Memory B cell (primary cell): ENCODE data around the gene PYDC1.
"Not testable (repeated sequence)": the region's sequence is repeated elsewhere in the genome, so short reads cannot be mapped to it uniquely, and the experiment has no call there.

Experiments
- ATAC-seq: fragments of 150-1000 bp; cut with Tn5 transposase; 2 replicates; pipeline ENCODE4 v1.10.0; 2021; ENCODE audit warnings: low read depth, mild to moderate bottlenecking, moderate library complexity
- DNase-seq, 2 donors: peaks; one replicate each; pipeline ENCODE4 v3.0.0; 2022; ENCODE audit warnings: low spot score in 2 of 2
- H3K27ac Mint-ChIP-seq: one replicate; pipeline ENCODE4 v1.8.0; 2022; ENCODE audit warnings: mild to moderate bottlenecking, moderate library complexity, mixed read lengths
- H3K27me3 Mint-ChIP-seq: one replicate; pipeline ENCODE4 v1.8.0; 2022; ENCODE audit warnings: mixed read lengths
- H3K36me3 Mint-ChIP-seq: one replicate; pipeline ENCODE4 v1.8.0; 2022; ENCODE audit warnings: mild to moderate bottlenecking, mixed read lengths
- H3K4me1 Mint-ChIP-seq: one replicate; pipeline ENCODE4 v1.8.0; 2022; ENCODE audit warnings: mixed read lengths
- H3K4me3 Mint-ChIP-seq: one replicate; pipeline ENCODE4 v1.8.0; 2022; ENCODE audit warnings: mild to moderate bottlenecking, moderate library complexity, mixed read lengths
- H3K9me3 Mint-ChIP-seq: one replicate; pipeline ENCODE4 v1.8.0; 2022; ENCODE audit warnings: mixed read lengths

PYDC1 gene

GRCh38 chr16:31196324-31197088 is 20.4 kb downstream of the PYDC1 start:
- ATAC-seq (no peak), DNase-seq (no peak)
- no peaks in the 10 kb centered on the region for H3K9me3 Mint-ChIP-seq
- no peak overlapping the region for H3K4me3 Mint-ChIP-seq
- peaks cover 40% of the 10 kb centered on the region for H3K4me1 Mint-ChIP-seq
- peaks cover 22% of the 10 kb centered on the region for H3K36me3 Mint-ChIP-seq
- peak overlapping the region; percentile 35 for H3K27ac Mint-ChIP-seq
- H3K27me3 Mint-ChIP-seq, result no peaks in the 10 kb centered on the region

GRCh38 chr16:31195861-31196260 is 21.1 kb downstream of the PYDC1 start:
- peaks cover 37% of the 10 kb centered on the region for H3K4me1 Mint-ChIP-seq
- H3K27ac Mint-ChIP-seq, result peak overlapping the region; percentile 35
- DNase-seq, H3K9me3 Mint-ChIP-seq, H3K27me3 Mint-ChIP-seq, ATAC-seq, H3K4me3 Mint-ChIP-seq: not testable (repeated sequence)
- peaks cover 24% of the 10 kb centered on the region for H3K36me3 Mint-ChIP-seq

GRCh38 chr16:31194898-31195297 is 22.0 kb downstream of the PYDC1 start:
- Mint-ChIP-seq H3K27me3 (no peaks in the 10 kb centered on the region), H3K27ac (no peak overlapping the region), H3K4me1 (peaks cover 41% of the 10 kb centered on the region), H3K4me3 (no peak overlapping the region), H3K9me3 (no peaks in the 10 kb centered on the region), H3K36me3 (peaks cover 32% of the 10 kb centered on the region)
- ATAC-seq (no peak), DNase-seq (no peak)

GRCh38 chr16:31193874-31194273 is 23.1 kb downstream of the PYDC1 start:
- ATAC-seq (no peak), DNase-seq (no peak)
- Mint-ChIP-seq H3K4me1 (peaks cover 36% of the 10 kb centered on the region), H3K27me3 (no peaks in the 10 kb centered on the region), H3K4me3 (no peak overlapping the region), H3K36me3 (peaks cover 38% of the 10 kb centered on the region), H3K27ac (no peak overlapping the region), H3K9me3 (no peaks in the 10 kb centered on the region)

GRCh38 chr16:31192856-31193642 is 23.9 kb downstream of the PYDC1 start:
- DNase-seq (no peak), ATAC-seq (no peak)
- H3K36me3 Mint-ChIP-seq, result peaks cover 44% of the 10 kb centered on the region
- no peak overlapping the region for H3K27ac Mint-ChIP-seq
- H3K4me3 Mint-ChIP-seq, result no peak overlapping the region
- peaks cover 32% of the 10 kb centered on the region for H3K4me1 Mint-ChIP-seq
- no peaks in the 10 kb centered on the region for H3K27me3 Mint-ChIP-seq
- H3K9me3 Mint-ChIP-seq, result no peaks in the 10 kb centered on the region

- no peaks in the 10 kb centered on the region for H3K9me3 Mint-ChIP-seq
- H3K4me3 Mint-ChIP-seq, result no peak overlapping the region
- peak; percentile 27 for ATAC-seq
- peaks cover 50% of the 10 kb centered on the region for H3K36me3 Mint-ChIP-seq
- H3K27me3 Mint-ChIP-seq, result no peaks in the 10 kb centered on the region
- peak overlapping the region; percentile 69 for H3K27ac Mint-ChIP-seq
- no peak for DNase-seq
- peaks cover 37% of the 10 kb centered on the region for H3K4me1 Mint-ChIP-seq
Observed at GRCh38 chr16:31191697-31192428, 25.1 kb downstream of the PYDC1 start.

- peaks cover 57% of the 10 kb centered on the region for H3K36me3 Mint-ChIP-seq
- ATAC-seq (no peak), DNase-seq (no peak)
- H3K9me3 Mint-ChIP-seq, result no peaks in the 10 kb centered on the region
- H3K27ac Mint-ChIP-seq, result peak overlapping the region; percentile 71
- peaks cover 39% of the 10 kb centered on the region for H3K4me1 Mint-ChIP-seq
- H3K27me3 Mint-ChIP-seq, result no peaks in the 10 kb centered on the region
- H3K4me3 Mint-ChIP-seq, result no peak overlapping the region
Observed at GRCh38 chr16:31190818-31191444, 26.0 kb downstream of the PYDC1 start.

- Mint-ChIP-seq H3K4me3 (no peak overlapping the region), H3K4me1 (peaks cover 42% of the 10 kb centered on the region), H3K27ac (peak overlapping the region; percentile 86), H3K36me3 (peaks cover 62% of the 10 kb centered on the region), H3K9me3 (no peaks in the 10 kb centered on the region), H3K27me3 (no peaks in the 10 kb centered on the region)
- ATAC-seq (no peak), DNase-seq (no peak)
Observed at GRCh38 chr16:31190061-31190460, 26.9 kb downstream of the PYDC1 start.

GRCh38 chr16:31189412-31189778 is 27.5 kb downstream of the PYDC1 start:
- ATAC-seq, result no peak
- Mint-ChIP-seq H3K27ac (peak overlapping the region; percentile 86), H3K9me3 (no peaks in the 10 kb centered on the region), H3K36me3 (peaks cover 65% of the 10 kb centered on the region), H3K4me3 (no peak overlapping the region), H3K27me3 (no peaks in the 10 kb centered on the region), H3K4me1 (peaks cover 42% of the 10 kb centered on the region)
- DNase-seq, result no peak

- no peak for DNase-seq
- Mint-ChIP-seq H3K4me1 (peaks cover 41% of the 10 kb centered on the region), H3K36me3 (peaks cover 67% of the 10 kb centered on the region), H3K27me3 (no peaks in the 10 kb centered on the region), H3K27ac (peak overlapping the region; percentile 86), H3K9me3 (no peaks in the 10 kb centered on the region), H3K4me3 (no peak overlapping the region)
- no peak for ATAC-seq
Observed at GRCh38 chr16:31188450-31189411, 28.2 kb downstream of the PYDC1 start.

GRCh38 chr16:31187808-31188189 is 29.1 kb downstream of the PYDC1 start:
- Mint-ChIP-seq H3K36me3 (peaks cover 70% of the 10 kb centered on the region), H3K4me1 (peaks cover 44% of the 10 kb centered on the region), H3K27ac (peak overlapping the region; percentile 86), H3K4me3 (no peak overlapping the region), H3K9me3 (no peaks in the 10 kb centered on the region), H3K27me3 (no peaks in the 10 kb centered on the region)
- DNase-seq (no peak), ATAC-seq (no peak)

- peaks cover 76% of the 10 kb centered on the region for H3K36me3 Mint-ChIP-seq
- ATAC-seq, result no peak
- DNase-seq, result no peak
- H3K27me3 Mint-ChIP-seq, result no peaks in the 10 kb centered on the region
- H3K27ac Mint-ChIP-seq, result peak overlapping the region; percentile 69
- peaks cover 50% of the 10 kb centered on the region for H3K4me1 Mint-ChIP-seq
- no peaks in the 10 kb centered on the region for H3K9me3 Mint-ChIP-seq
- no peak overlapping the region for H3K4me3 Mint-ChIP-seq
Observed at GRCh38 chr16:31186930-31187807, 29.8 kb downstream of the PYDC1 start.
